Kidney epithelial cell (primary cell): ENCODE results near the gene ITSN1. TPM values are rescaled to one million over a fixed set of nuclear protein-coding genes. Genes with fewer than 3 reads are reported as not detected.

ENCODE experiments used
- DNase-seq: peaks from one replicate; pipeline ENCODE4 v3.0.0-alpha.2; 2010; ENCODE audit warnings: low read depth
- H3K27me3 ChIP-seq: 2 replicates; pipeline ENCODE4 v1.6.0; 2011; ENCODE audit warnings: low read length; ENCODE audit not compliant: control insufficient read depth, insufficient read depth
- H3K36me3 ChIP-seq: 2 replicates; pipeline ENCODE4 v1.5.1; 2011; ENCODE audit warnings: low read length; ENCODE audit not compliant: control insufficient read depth, insufficient read depth
- H3K4me3 ChIP-seq: 2 replicates; pipeline ENCODE4 v1.5.1; 2011; ENCODE audit warnings: low read depth, mild to moderate bottlenecking, control low read depth, low read length
- CTCF ChIP-seq: IDR thresholded peaks from 2 replicates; pipeline ENCODE4 v1.5.1; 2011; ENCODE audit warnings: mild to moderate bottlenecking, moderate library complexity, low read length, control low read depth, inconsistent platforms; ENCODE audit not compliant: insufficient read depth, poor library complexity, severe bottlenecking
- total RNA-seq: library from RNA; depleted of rRNA; stranded (reverse); fragments of >200 nt; gene quantifications from 2 replicates; pipeline ENCODE4 v1.2.3, GENCODE V29; 2015

ITSN1 gene
- total RNA-seq, 1 donor from 2014 or later = 20.4 TPM

DNA sequence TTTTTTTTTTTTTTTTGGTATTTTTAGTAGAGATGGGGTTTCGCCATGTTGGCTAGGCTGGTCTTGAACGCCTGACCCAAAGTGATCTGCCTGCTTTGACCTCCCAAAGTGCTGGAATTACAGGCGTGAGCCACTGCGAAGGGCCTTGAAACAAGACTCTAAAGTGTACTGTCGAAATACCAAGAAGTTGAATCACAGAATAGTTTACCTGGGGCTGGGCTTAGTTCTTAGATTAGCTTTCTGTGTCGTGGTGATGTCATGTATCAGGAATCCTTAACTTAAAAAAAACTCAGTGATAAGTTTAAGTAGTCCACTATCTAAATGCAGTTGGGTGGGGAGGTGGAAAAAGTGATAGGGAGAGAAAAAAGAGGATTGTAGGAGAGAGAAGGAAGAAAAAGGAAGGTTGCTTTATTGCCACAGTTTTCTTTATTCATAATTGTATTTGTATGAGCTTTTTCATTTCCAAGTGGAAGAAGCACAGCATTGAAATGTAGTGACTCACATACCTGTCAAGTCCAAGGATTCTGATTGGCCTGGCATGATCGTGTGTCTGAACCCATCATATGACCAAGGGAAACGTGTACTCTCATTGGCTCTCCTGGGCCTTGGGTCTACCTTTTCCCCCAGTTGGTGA lies 13.4 kb downstream of the ITSN1 start:
- H3K36me3 ChIP-seq = no peaks in the 10 kb centered on the region
- no peak for TF ChIP-seq CTCF
- H3K4me3 ChIP-seq = no peak overlapping the region
- DNase-seq = peak; percentile 96
- H3K27me3 ChIP-seq = no peaks in the 10 kb centered on the region

DNA sequence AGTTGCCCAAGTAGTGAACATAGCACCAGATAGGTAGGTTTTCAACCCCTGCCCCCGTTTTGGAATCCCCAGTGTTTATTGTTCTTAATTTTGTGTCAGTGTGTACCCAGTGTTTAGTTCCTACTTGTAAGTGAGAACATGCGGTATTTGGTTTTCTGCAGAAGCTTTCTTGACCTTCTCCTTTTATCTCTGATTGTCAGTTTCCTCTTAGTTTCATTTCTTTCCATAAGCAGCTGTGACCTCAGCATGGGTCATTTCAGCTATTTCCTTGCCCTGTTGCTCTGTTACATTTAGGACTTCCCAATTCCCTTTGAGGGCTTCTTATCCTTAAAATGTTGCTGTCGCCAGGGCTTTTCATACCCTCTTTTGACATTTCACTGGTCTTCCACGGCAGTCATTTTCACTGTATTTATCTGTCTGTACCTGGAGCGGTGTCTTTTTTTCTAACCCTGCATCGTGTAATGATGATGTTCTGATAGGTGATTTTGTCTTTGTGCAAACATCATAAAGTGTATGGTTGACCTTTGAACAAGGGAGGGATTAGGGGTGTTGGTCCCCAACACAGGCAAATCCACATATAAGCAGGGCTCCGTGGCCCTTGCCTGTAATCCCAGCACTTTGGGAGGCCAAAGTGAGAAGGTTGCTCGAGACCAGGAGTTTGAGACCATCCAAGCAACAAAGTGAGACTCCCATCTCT lies 15.0 kb downstream of the ITSN1 start:
- no peak for TF ChIP-seq CTCF
- no peaks in the 10 kb centered on the region for H3K36me3 ChIP-seq
- no peak overlapping the region for H3K4me3 ChIP-seq
- no peak for DNase-seq
- H3K27me3 ChIP-seq = no peaks in the 10 kb centered on the region

- Histone ChIP-seq H3K4me3 (no peak overlapping the region), H3K36me3 (no peaks in the 10 kb centered on the region), H3K27me3 (no peaks in the 10 kb centered on the region)
- no peak for TF ChIP-seq CTCF
- DNase-seq = no peak
Observed at GRCh38 chr21:33658919-33659567, 16.7 kb downstream of the ITSN1 start.

DNA sequence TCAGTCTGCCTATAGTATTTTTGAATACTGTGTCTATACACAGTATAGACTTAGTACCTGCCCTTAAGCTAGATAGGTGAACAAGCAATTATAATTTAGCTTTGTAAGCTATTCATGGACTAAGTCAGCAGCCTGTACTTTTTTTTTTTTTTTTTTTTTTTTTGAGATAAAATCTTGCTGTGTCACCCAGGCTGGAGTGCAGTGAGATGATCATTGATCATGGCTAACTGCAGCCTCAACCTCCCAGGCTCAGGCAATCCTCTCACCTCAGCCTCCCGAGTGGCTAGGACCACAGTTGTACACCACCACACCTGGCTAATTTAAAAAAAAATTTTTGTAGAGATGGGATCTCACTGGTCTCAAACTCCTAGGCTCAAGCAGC lies 17.3 kb downstream of the ITSN1 start:
- no peaks in the 10 kb centered on the region for H3K36me3 ChIP-seq
- no peak for TF ChIP-seq CTCF
- no peak overlapping the region for H3K4me3 ChIP-seq
- no peaks in the 10 kb centered on the region for H3K27me3 ChIP-seq
- DNase-seq = no peak

GRCh38 chr21:33660406-33660805 lies 18.1 kb downstream of the ITSN1 start:
- Histone ChIP-seq H3K27me3 (no peaks in the 10 kb centered on the region), H3K36me3 (no peaks in the 10 kb centered on the region), H3K4me3 (no peak overlapping the region)
- no peak for DNase-seq
- no peak for TF ChIP-seq CTCF

DNA sequence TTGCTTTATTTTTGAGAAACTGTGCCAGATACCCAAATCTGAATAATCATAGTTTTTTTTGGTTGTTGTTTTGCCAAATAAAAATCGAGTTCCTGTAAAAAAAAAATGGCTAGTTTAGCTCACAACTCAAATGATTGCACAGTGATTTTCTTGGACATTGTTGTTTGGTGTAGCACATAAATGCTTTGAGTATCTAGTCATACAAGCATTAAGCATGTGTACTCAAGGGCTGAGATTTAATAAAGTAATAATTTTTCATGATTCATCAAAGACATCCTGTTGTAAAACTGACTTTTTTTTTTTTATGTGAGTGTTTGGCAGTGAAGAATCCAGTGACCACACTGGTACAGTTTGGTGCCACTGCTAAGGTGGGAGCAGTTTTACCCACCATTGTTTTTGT lies 18.8 kb downstream of the ITSN1 start:
- H3K27me3 ChIP-seq = no peaks in the 10 kb centered on the region
- no peaks in the 10 kb centered on the region for H3K36me3 ChIP-seq
- no peak overlapping the region for H3K4me3 ChIP-seq
- DNase-seq = no peak
- no peak for TF ChIP-seq CTCF
